Type B pancreatic cell (in vitro differentiated cells): ENCODE measurements around the gene BCL2L11. TPM values are rescaled to one million over a fixed set of nuclear protein-coding genes. Genes with fewer than 3 reads are reported as not detected.

Source experiments
- DNase-seq: peaks from one replicate; pipeline ENCODE4 v3.0.0; 2021; ENCODE audit warnings: mixed read lengths; ENCODE audit not compliant: unreplicated experiment; ENCODE audit errors: extremely low spot score
- H3K27ac Mint-ChIP-seq: 2 replicates; pipeline ENCODE4 v1.8.0; 2021; ENCODE audit warnings: mild to moderate bottlenecking, mixed read lengths
- H3K27me3 Mint-ChIP-seq: 2 replicates; pipeline ENCODE4 v1.8.0; 2021; ENCODE audit warnings: mixed read lengths
- H3K36me3 Mint-ChIP-seq: 2 replicates; pipeline ENCODE4 v1.8.0; 2021; ENCODE audit warnings: mixed read lengths
- H3K4me1 Mint-ChIP-seq: one replicate; pipeline ENCODE4 v1.8.0; 2021; ENCODE audit warnings: mixed read lengths; ENCODE audit not compliant: unreplicated experiment
- H3K4me3 Mint-ChIP-seq: 2 replicates; pipeline ENCODE4 v1.8.0; 2021; ENCODE audit warnings: mild to moderate bottlenecking, mixed read lengths
- H3K9me3 Mint-ChIP-seq: 2 replicates; pipeline ENCODE4 v1.8.0; 2021; ENCODE audit warnings: mixed read lengths
- CTCF ChIP-seq: fragments of 200-600 bp; sonication (generic); conservative IDR thresholded peaks from 2 replicates; pipeline ENCODE4 v1.5.0; 2021; ENCODE audit warnings: antibody characterized with exemption, mild to moderate bottlenecking
- total RNA-seq: library from RNA; stranded (reverse); gene quantifications from 2 replicates; pipeline ENCODE4 v1.2.1, GENCODE V29; 2021; ENCODE audit warnings: low replicate concordance

Gene BCL2L11
- total RNA-seq, 1 donor from 2014 or later: 29.2 TPM

- Mint-ChIP-seq H3K9me3 (no peaks in the 10 kb centered on the region), H3K27me3 (no peaks in the 10 kb centered on the region), H3K27ac (no peak overlapping the region), H3K4me1 (no peaks in the 10 kb centered on the region), H3K4me3 (no peak overlapping the region), H3K36me3 (no peaks in the 10 kb centered on the region)
- no peak for TF ChIP-seq CTCF
- DNase-seq: no peak
These were observed 85.1 kb downstream of the BCL2L11 start for GRCh38 chr2:111205774-111206173.

- Mint-ChIP-seq H3K27ac (no peak overlapping the region), H3K4me1 (no peaks in the 10 kb centered on the region), H3K9me3 (no peaks in the 10 kb centered on the region), H3K27me3 (no peaks in the 10 kb centered on the region), H3K4me3 (no peak overlapping the region), H3K36me3 (no peaks in the 10 kb centered on the region)
- no peak for TF ChIP-seq CTCF
- DNase-seq: no peak
These were observed 87.1 kb downstream of the BCL2L11 start for GRCh38 chr2:111207851-111208250.

GRCh38 chr2:111208639-111209038 is 87.9 kb downstream of the BCL2L11 start:
- Mint-ChIP-seq H3K27ac (no peak overlapping the region), H3K9me3 (no peaks in the 10 kb centered on the region), H3K4me1 (no peaks in the 10 kb centered on the region), H3K36me3 (no peaks in the 10 kb centered on the region), H3K4me3 (no peak overlapping the region), H3K27me3 (no peaks in the 10 kb centered on the region)
- DNase-seq: no peak
- no peak for TF ChIP-seq CTCF

GRCh38 chr2:111209045-111209514 is 88.4 kb downstream of the BCL2L11 start:
- Mint-ChIP-seq H3K27me3 (no peaks in the 10 kb centered on the region), H3K9me3 (peaks cover 3% of the 10 kb centered on the region), H3K27ac (no peak overlapping the region), H3K4me1 (no peaks in the 10 kb centered on the region), H3K36me3 (no peaks in the 10 kb centered on the region), H3K4me3 (no peak overlapping the region)
- DNase-seq: no peak
- no peak for TF ChIP-seq CTCF

- Mint-ChIP-seq H3K36me3 (no peaks in the 10 kb centered on the region), H3K4me3 (no peak overlapping the region), H3K9me3 (peaks cover 12% of the 10 kb centered on the region), H3K27ac (no peak overlapping the region), H3K4me1 (no peaks in the 10 kb centered on the region), H3K27me3 (no peaks in the 10 kb centered on the region)
- no peak for DNase-seq
- TF ChIP-seq CTCF: no peak
These were observed 89.3 kb downstream of the BCL2L11 start for GRCh38 chr2:111210036-111210435.

GRCh38 chr2:111213877-111214276 is 93.2 kb downstream of the BCL2L11 start:
- peaks cover 14% of the 10 kb centered on the region for H3K9me3 Mint-ChIP-seq
- no peak overlapping the region for H3K4me3 Mint-ChIP-seq
- TF ChIP-seq CTCF: no peak
- H3K36me3 Mint-ChIP-seq: no peaks in the 10 kb centered on the region
- DNase-seq: no peak
- no peak overlapping the region for H3K27ac Mint-ChIP-seq
- no peaks in the 10 kb centered on the region for H3K27me3 Mint-ChIP-seq
- no peaks in the 10 kb centered on the region for H3K4me1 Mint-ChIP-seq
